Lower lobe of right lung (tissue), 2 donors: ENCODE measurements around the gene POFUT2. TPM values are rescaled to one million over a fixed set of nuclear protein-coding genes. Genes with fewer than 3 reads are reported as not detected.
A peak's percentile ranks its signal among the peaks of the same experiment; 100 is the strongest.

Experiments used
- ATAC-seq, 2 donors: fragments of 200-7000 bp; cut with Tn5 transposase; one replicate each; pipeline ENCODE4 v1.9.1; 2020 to 2022; ENCODE audit warnings: mild to moderate bottlenecking in 2 of 2, moderate library complexity in 2 of 2
- DNase-seq: peaks from one replicate; pipeline ENCODE4 v3.0.0-alpha.2; 2020
- H3K27ac ChIP-seq: fragments of 200-600 bp; one replicate; pipeline ENCODE4 v1.8.0; 2022
- H3K27me3 ChIP-seq: fragments of 200-600 bp; one replicate; pipeline ENCODE4 v1.8.0; 2022; ENCODE audit warnings: low read depth
- H3K36me3 ChIP-seq: fragments of 200-600 bp; one replicate; pipeline ENCODE4 v1.8.0; 2022; ENCODE audit warnings: mild to moderate bottlenecking
- H3K4me1 ChIP-seq: fragments of 200-600 bp; one replicate; pipeline ENCODE4 v1.8.0; 2022
- H3K4me3 ChIP-seq: fragments of 200-600 bp; one replicate; pipeline ENCODE4 v1.8.0; 2022; ENCODE audit warnings: mild to moderate bottlenecking
- H3K9me3 ChIP-seq: fragments of 200-600 bp; one replicate; pipeline ENCODE4 v1.8.0; 2022
- intact Hi-C: fragments of 100-400 bp; cut with DNase I; formaldehyde crosslinking; loops from one replicate; pipeline ENCODE4 v1.11.0; 2022
- total RNA-seq: library from RNA; stranded (reverse); fragmentation: NEBNext Ultra II Directional; extraction: Animal tissue kit (Norgen Biotek cat#: 25700); gene quantifications from one replicate; pipeline ENCODE4 v1.2.1, GENCODE V29; 2021
- TF ChIP-seq, protein P1 (sequence below): fragments of 200-600 bp; IDR thresholded peaks from one replicate; pipeline ENCODE4 v1.8.0; 2022; ENCODE audit warnings: antibody characterized with exemption, mild to moderate bottlenecking
- donor health status: DM: no; HTN: yes; CAD: no; lungs with severe emphysema.

POFUT2 gene
- total RNA-seq, 1 donor from 2014 or later, result 29.1 TPM

DNA sequence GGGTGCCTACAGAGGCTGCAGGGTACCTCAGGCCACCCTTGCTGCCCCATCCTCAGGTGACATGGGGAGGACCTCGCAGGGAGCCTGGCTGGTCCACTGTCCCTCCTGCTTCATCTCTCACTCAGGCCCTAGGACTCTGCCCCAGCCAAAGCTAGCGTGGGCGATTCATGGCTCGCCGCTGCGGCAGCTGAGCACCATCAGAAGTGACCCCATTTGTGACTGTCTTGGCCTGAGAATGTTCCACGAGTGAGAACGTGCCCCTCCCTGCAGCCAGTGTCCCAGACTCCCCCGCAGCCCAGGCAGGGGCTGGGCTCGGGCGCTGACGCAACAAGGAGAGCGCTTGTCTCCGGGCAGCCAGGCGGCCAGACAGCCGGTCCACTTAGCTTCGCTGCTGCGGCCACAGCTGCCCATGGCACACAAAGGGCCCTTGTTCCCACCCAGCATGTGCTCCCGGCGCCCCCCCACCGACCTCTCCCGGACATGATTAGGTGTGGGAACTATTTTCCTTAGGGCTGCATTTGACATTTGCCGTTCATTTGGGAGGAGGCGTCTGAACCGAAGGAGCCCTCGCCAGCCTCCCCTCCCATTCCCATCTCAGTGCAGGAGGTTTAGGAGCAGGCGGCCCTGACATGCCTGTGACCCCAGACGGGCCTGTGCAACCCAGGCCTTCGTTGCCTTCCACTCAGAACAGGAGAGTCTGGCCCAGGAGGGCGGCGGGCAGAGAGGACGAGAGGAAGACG, 19.3 kb upstream of the POFUT2 start:
- Histone ChIP-seq H3K4me1 (peaks cover 57% of the 10 kb centered on the region), H3K36me3 (no peaks in the 10 kb centered on the region), H3K27me3 (no peaks in the 10 kb centered on the region), H3K9me3 (no peaks in the 10 kb centered on the region), H3K4me3 (no peak overlapping the region), H3K27ac (peak overlapping the region; percentile 65)
- ATAC-seq, result peak; percentile 70 to 76
- intact Hi-C loops, result no loop called here
- TF ChIP-seq, protein P1, sequence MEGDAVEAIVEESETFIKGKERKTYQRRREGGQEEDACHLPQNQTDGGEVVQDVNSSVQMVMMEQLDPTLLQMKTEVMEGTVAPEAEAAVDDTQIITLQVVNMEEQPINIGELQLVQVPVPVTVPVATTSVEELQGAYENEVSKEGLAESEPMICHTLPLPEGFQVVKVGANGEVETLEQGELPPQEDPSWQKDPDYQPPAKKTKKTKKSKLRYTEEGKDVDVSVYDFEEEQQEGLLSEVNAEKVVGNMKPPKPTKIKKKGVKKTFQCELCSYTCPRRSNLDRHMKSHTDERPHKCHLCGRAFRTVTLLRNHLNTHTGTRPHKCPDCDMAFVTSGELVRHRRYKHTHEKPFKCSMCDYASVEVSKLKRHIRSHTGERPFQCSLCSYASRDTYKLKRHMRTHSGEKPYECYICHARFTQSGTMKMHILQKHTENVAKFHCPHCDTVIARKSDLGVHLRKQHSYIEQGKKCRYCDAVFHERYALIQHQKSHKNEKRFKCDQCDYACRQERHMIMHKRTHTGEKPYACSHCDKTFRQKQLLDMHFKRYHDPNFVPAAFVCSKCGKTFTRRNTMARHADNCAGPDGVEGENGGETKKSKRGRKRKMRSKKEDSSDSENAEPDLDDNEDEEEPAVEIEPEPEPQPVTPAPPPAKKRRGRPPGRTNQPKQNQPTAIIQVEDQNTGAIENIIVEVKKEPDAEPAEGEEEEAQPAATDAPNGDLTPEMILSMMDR, result no peak
- peak; percentile 72 for DNase-seq

DNA sequence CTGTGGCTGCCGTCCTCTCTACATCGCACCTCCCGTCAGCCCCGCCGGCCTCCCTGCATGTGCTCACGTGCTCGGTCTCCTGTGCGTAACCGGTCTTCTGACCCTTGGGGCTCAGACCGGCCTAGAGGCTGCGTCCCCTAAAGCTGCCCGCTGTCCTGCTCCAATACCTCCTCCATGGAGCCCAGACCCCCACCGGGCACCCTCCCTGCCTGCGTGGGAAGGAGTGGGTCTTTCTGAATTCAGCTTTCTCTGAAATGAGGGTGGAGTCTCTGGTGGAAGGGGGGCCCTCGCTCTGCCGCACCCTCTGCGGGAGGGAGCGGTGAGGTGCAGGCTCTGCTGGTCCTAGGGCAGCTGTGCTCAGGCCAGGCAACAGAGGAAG, 18.7 kb upstream of the POFUT2 start:
- Histone ChIP-seq H3K36me3 (no peaks in the 10 kb centered on the region), H3K27ac (peak overlapping the region; percentile 65), H3K9me3 (no peaks in the 10 kb centered on the region), H3K4me1 (peaks cover 62% of the 10 kb centered on the region), H3K4me3 (no peak overlapping the region), H3K27me3 (no peaks in the 10 kb centered on the region)
- DNase-seq, result peak; percentile 35
- TF ChIP-seq, protein P1, result no peak
- ATAC-seq, result no peak
- intact Hi-C loops, result no loop called here

DNA sequence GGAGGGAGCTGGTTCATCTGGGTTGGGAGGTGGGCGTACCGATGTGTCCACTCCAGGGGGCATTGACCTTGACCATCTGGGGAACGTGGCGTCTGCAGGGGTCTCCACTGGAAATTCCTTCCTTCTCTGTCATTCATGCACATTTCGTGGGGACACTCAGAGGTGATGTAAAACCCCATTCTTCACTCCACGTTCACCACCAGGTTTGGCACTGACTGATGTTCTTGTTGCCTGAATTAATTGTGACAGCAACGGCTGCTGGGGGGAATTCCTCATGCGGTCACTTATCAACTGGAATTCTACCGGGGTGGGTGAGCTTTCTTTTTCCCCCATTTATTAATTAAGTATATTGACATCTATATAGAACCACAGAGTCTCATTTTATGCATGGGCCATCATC, 18.1 kb upstream of the POFUT2 start:
- intact Hi-C loops, result no loop called here
- H3K27me3 ChIP-seq, result no peaks in the 10 kb centered on the region
- TF ChIP-seq, protein P1, result no peak
- H3K36me3 ChIP-seq, result no peaks in the 10 kb centered on the region
- DNase-seq, result peak; percentile 10
- H3K9me3 ChIP-seq, result no peaks in the 10 kb centered on the region
- peaks cover 68% of the 10 kb centered on the region for H3K4me1 ChIP-seq
- H3K4me3 ChIP-seq, result no peak overlapping the region
- no peak overlapping the region for H3K27ac ChIP-seq
- no peak for ATAC-seq

DNA sequence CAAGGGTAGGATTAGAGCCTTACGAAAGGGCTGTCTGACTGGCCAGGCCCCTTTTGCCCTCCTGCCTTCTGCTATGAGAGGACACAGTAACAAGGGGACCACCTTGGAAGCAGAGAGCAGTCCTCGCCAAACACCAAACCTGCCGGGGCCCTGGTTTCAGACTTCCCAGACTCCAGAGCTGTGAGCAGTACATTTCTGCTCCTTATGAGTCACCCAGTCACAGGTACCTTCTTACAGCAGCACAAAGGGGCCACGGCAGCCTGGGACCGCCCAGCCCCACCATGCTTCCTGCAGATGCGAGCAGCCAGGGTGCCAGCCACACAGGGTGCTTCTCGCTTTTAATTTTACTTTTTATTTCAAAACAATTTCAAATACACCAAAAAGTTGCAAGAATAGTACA, 17.2 kb upstream of the POFUT2 start:
- no peak for ATAC-seq
- DNase-seq, result peak; percentile 42
- Histone ChIP-seq H3K9me3 (no peaks in the 10 kb centered on the region), H3K4me3 (no peak overlapping the region), H3K36me3 (no peaks in the 10 kb centered on the region), H3K27me3 (no peaks in the 10 kb centered on the region), H3K4me1 (peaks cover 69% of the 10 kb centered on the region), H3K27ac (no peak overlapping the region)
- TF ChIP-seq, protein P1, result no peak
- intact Hi-C loops, result no loop called here

DNA sequence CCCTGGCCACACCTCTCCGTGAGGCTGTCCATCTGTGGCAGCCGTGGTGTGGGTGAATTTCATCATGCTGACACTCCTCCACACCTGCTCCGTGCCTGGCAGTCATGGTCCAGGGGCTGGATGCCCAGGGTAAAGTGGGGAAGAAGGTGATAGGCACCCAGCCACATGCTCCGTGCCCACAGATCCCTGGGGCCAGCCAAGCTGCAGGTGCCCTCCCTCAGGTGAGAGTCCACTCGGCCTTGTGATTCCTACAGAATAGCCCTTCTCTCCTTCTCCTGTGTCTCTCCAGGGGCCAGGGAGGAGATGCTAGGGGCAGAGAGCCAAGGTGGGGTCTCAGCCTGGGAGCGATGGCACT, 16.8 kb upstream of the POFUT2 start:
- Histone ChIP-seq H3K36me3 (no peaks in the 10 kb centered on the region), H3K4me3 (no peak overlapping the region), H3K27me3 (no peaks in the 10 kb centered on the region), H3K4me1 (peaks cover 69% of the 10 kb centered on the region), H3K9me3 (no peaks in the 10 kb centered on the region), H3K27ac (peak overlapping the region; percentile 6)
- intact Hi-C loops, result no loop called here
- DNase-seq, result no peak
- TF ChIP-seq, protein P1, result no peak
- no peak for ATAC-seq
